HTR-8/SVneo (cell line): ENCODE results near the gene ZC3H12A.

Experiments used
- DNase-seq: peaks from one replicate; pipeline ENCODE4 v3.0.0; 2011; ENCODE audit warnings: low spot score, mixed read lengths; ENCODE audit not compliant: insufficient read length
- FAIRE-seq: peaks from 2 replicates; lab custom pipeline; 2011; peaks lifted over from hg19 to GRCh38; lab: Jason Lieb, UNC

The ZC3H12A gene

GRCh38 chr1:37533317-37534093 lies 59.1 kb downstream of the ZC3H12A start:
- FAIRE-seq, result no peak
- DNase-seq, result no peak
